Ovary (tissue), 9 donors: Measurements from ENCODE around the gene LRRC51. TPM values are rescaled to one million over a fixed set of nuclear protein-coding genes. Genes with fewer than 3 reads are reported as not detected.

Source experiments
- DNase-seq, 5 donors: peaks; one replicate each; pipeline ENCODE4 v3.0.0-alpha.2; 2019 to 2020
- H3K27ac ChIP-seq, 2 donors: fragments of 200-600 bp; one replicate each; pipeline versions ENCODE4 v1.5.1 to v1.8.0; 2019 to 2022
- H3K27me3 ChIP-seq: fragments of 200-600 bp; one replicate; pipeline ENCODE4 v1.8.0; 2022
- H3K36me3 ChIP-seq: fragments of 200-600 bp; sonication (generic); one replicate; pipeline ENCODE4 v1.5.1; 2019
- H3K4me1 ChIP-seq: one replicate; pipeline ENCODE4 v1.8.1; 2013; ENCODE audit warnings: mild to moderate bottlenecking, moderate library complexity; ENCODE audit not compliant: insufficient read depth
- H3K4me3 ChIP-seq: fragments of 200-600 bp; sonication (generic); one replicate; pipeline ENCODE4 v1.5.1; 2017
- H3K9me3 ChIP-seq, 2 donors: fragments of 200-600 bp in 1 of 2; sonication (generic) in 1 of 2; one replicate each; pipeline versions ENCODE4 v1.5.1 to v1.8.1; 2013 to 2019; ENCODE audit warnings: mild to moderate bottlenecking in 1 of 2, moderate library complexity in 1 of 2
- CTCF ChIP-seq, 3 donors: fragments of 450-650 bp in 2 of 3; fragments of 200-600 bp in 1 of 3; IDR thresholded peaks; one replicate each; pipeline versions ENCODE4 v1.5.1 to v1.8.0; 2016 to 2022; ENCODE audit warnings: antibody characterized with exemption in 3 of 3, mild to moderate bottlenecking in 1 of 3
- EP300 ChIP-seq: sonication (generic); formaldehyde crosslinking; IDR thresholded peaks from one replicate; pipeline ENCODE4 v1.6.1; 2017; ENCODE audit warnings: antibody characterized with exemption
- POLR2A ChIP-seq: fragments of 450-650 bp; IDR thresholded peaks from one replicate; pipeline ENCODE4 v1.6.1; 2017; ENCODE audit warnings: antibody characterized with exemption, mild to moderate bottlenecking, moderate library complexity
- WGBS, 3 donors: extraction: QIAGEN DNeasy Blood & Tissue Kit in 1 of 3; methylation state at CpG; one replicate each; pipeline versions ENCODE4 v1.1.5 to v1.1.7; 2013 to 2017; 5-methylcytosine and 5-hydroxymethylcytosine counted together
- intact Hi-C, 4 donors: fragments of 100-400 bp; cut with DNase I; formaldehyde crosslinking; loops; one replicate each; pipeline versions ENCODE4 v1.11.0 to v1.15.1; 2022 to 2023
- polyA plus RNA-seq, 2 donors: library from polyadenylated mRNA; stranded (reverse); fragments of 200-250 nt in 1 of 2; fragments of 350-450 nt in 1 of 2; fragmentation: Illumina TruSeq in 1 of 2; extraction: RNeasy Lipid Tissue Mini Kit (QIAGEN cat#74804) in 1 of 2; gene quantifications; one replicate each; pipeline ENCODE4 v1.2.3, GENCODE V29; 2013 to 2014
- total RNA-seq, 7 donors: library from RNA; depleted of rRNA in 2 of 7; stranded (reverse); fragments of >200 nt in 2 of 7; fragmentation: NEBNext Ultra II Directional in 3 of 7; extraction: Animal tissue kit (Norgen Biotek cat#: 25700) in 3 of 7; gene quantifications; one replicate each; pipeline versions ENCODE4 v1.1.0 to v1.2.4, GENCODE V29; 2016 to 2023
- donor health status: DM: no; HTN: no; CAD: no; lungs with moderate emphysema.
- donor health status: DM: no; HTN: no; CAD: no.
- donor health status: Bipolar disorder and iron deficiency.
- donor health status: DM: yes; HTN: yes; CAD: no.
- donor health status: DM: no; HTN: no; CAD: no.
- donor health status: DM: yes; HTN: yes; CAD: no.

The LRRC51 gene
- total and polyA plus RNA-seq, 9 donors = 7.2 to 21.0 (median 9.6) TPM

- Histone ChIP-seq H3K27me3 (no peaks in the 10 kb centered on the region), H3K36me3 (no peaks in the 10 kb centered on the region), H3K4me1 (peaks cover 8% of the 10 kb centered on the region), H3K4me3 (no peak overlapping the region), H3K27ac (peak overlapping the region in 1 of 2 donors; percentile 34), H3K9me3 (no peaks in the 10 kb centered on the region)
- DNase-seq = no peak
- TF ChIP-seq CTCF (IDR thresholded peaks at IDR 0.05) = no peak
- no peak for TF ChIP-seq EP300
- TF ChIP-seq POLR2A = no peak
- intact Hi-C loops = no loop called here
Observed at GRCh38 chr11:72069200-72069599, 11.4 kb upstream of the LRRC51 start.

GRCh38 chr11:72069787-72070251 lies 10.8 kb upstream of the LRRC51 start:
- Histone ChIP-seq H3K4me3 (no peak overlapping the region), H3K9me3 (no peaks in the 10 kb centered on the region), H3K27me3 (no peaks in the 10 kb centered on the region), H3K36me3 (no peaks in the 10 kb centered on the region), H3K4me1 (peaks cover 8% of the 10 kb centered on the region), H3K27ac (peak overlapping the region in 1 of 2 donors; percentile 34)
- peak; percentile 65 to 79 (median 71) for DNase-seq
- intact Hi-C loops = no loop called here
- 21 to 34% (median 22%) methylated on average over 2 of the region's 2 CpGs for WGBS, 3 donors
- no peak for TF ChIP-seq EP300
- no peak for TF ChIP-seq POLR2A
- TF ChIP-seq CTCF (IDR thresholded peaks at IDR 0.05) = no peak

- H3K27me3 ChIP-seq = no peaks in the 10 kb centered on the region
- peak overlapping the region in 1 of 2 donors; percentile 34 for H3K27ac ChIP-seq
- intact Hi-C loops = no loop called here
- no peaks in the 10 kb centered on the region for H3K9me3 ChIP-seq
- no peak for DNase-seq
- peaks cover 8% of the 10 kb centered on the region for H3K4me1 ChIP-seq
- 94 to 97% (median 96%) methylated on average over 7 of the region's 7 CpGs for WGBS, 3 donors
- TF ChIP-seq EP300 (no peak), CTCF (IDR thresholded peaks at IDR 0.05) (no peak), POLR2A (no peak)
- no peak overlapping the region for H3K4me3 ChIP-seq
- no peaks in the 10 kb centered on the region for H3K36me3 ChIP-seq
Observed at GRCh38 chr11:72070491-72070890, 10.2 kb upstream of the LRRC51 start.

DNA sequence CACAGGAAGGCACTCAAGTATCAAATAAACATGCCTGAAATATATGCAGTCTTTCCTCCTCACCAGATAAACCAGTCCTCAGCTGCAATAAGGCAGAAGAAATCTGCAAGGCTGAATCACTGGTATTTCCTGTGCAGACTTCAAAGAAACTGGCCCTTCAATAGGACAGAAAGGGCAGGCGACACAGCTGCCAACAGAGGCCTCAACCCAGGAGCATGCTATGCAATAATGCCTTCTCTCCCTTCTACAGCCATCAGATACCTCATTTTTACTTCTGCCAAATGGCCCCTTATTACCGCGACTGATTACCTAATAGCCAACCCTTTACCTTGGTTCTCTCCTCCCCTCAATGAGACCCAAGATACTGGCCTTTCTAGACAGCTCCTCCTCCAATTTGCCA lies 8.3 kb upstream of the LRRC51 start:
- TF ChIP-seq POLR2A = no peak
- TF ChIP-seq CTCF (IDR thresholded peaks at IDR 0.05) = no peak
- TF ChIP-seq EP300 = no peak
- H3K9me3 ChIP-seq = no peaks in the 10 kb centered on the region
- H3K4me3 ChIP-seq = no peak overlapping the region
- DNase-seq = no peak
- 73 to 76% (median 73%) methylated on average over 3 of the region's 3 CpGs for WGBS, 3 donors
- peaks cover 8% of the 10 kb centered on the region for H3K4me1 ChIP-seq
- H3K27ac ChIP-seq = no peak overlapping the region
- H3K36me3 ChIP-seq = no peaks in the 10 kb centered on the region
- intact Hi-C loops = no loop called here
- no peaks in the 10 kb centered on the region for H3K27me3 ChIP-seq
